NCI-H446 treated with DMSO at 0.1 percent for 48 hours (cell line): ENCODE data around the gene ZNF236.
A peak's percentile ranks its signal among the peaks of the same experiment; 100 is the strongest.
"Not testable (repeated sequence)": the region's sequence is repeated elsewhere in the genome, so short reads cannot be mapped to it uniquely, and the experiment has no call there.

Experiments used
- DNase-seq: peaks from one replicate; lab custom pipeline; 2025; lab: John Stamatoyannopoulos, UW

The ZNF236 gene

GRCh38 chr18:76822506-76823160 lies at the start of gene ZNF236:
Gene ZNF236 (plus strand): TSS chr18:76822557. CDS start chr18:76822608, 51 bp downstream.
- DNase-seq = peak; percentile 34

- no peak for DNase-seq
Observed at GRCh38 chr18:76772665-76773064, 49.7 kb upstream of the ZNF236 start.

GRCh38 chr18:76777036-76777435 lies 45.3 kb upstream of the ZNF236 start:
- not testable (repeated sequence) for DNase-seq

- DNase-seq = no peak
Observed at GRCh38 chr18:76783786-76784484, 38.4 kb upstream of the ZNF236 start.

GRCh38 chr18:76785872-76786271 lies 36.5 kb upstream of the ZNF236 start:
- no peak for DNase-seq

GRCh38 chr18:76788571-76789317 lies 33.6 kb upstream of the ZNF236 start:
- no peak for DNase-seq

- DNase-seq = no peak
Observed at GRCh38 chr18:76791106-76791505, 31.3 kb upstream of the ZNF236 start.

- no peak for DNase-seq
Observed at GRCh38 chr18:76791642-76792041, 30.7 kb upstream of the ZNF236 start.

- DNase-seq = no peak
Observed at GRCh38 chr18:76794326-76794725, 28.0 kb upstream of the ZNF236 start.

GRCh38 chr18:76801567-76802505 lies 20.5 kb upstream of the ZNF236 start:
- peak; percentile 3 for DNase-seq

- DNase-seq = no peak
Observed at GRCh38 chr18:76803413-76803812, 18.9 kb upstream of the ZNF236 start.

GRCh38 chr18:76803814-76804213 lies 18.5 kb upstream of the ZNF236 start:
- DNase-seq = peak; percentile 31

- no peak for DNase-seq
Observed at GRCh38 chr18:76805221-76805620, 17.1 kb upstream of the ZNF236 start.

- DNase-seq = no peak
Observed at GRCh38 chr18:76806301-76806700, 16.1 kb upstream of the ZNF236 start.

- DNase-seq = no peak
Observed at GRCh38 chr18:76808561-76808960, 13.8 kb upstream of the ZNF236 start.

GRCh38 chr18:76811530-76811929 lies 10.8 kb upstream of the ZNF236 start:
- not testable (repeated sequence) for DNase-seq

- no peak for DNase-seq
Observed at GRCh38 chr18:76814256-76814655, 8.1 kb upstream of the ZNF236 start.

GRCh38 chr18:76816127-76816526 lies 6.2 kb upstream of the ZNF236 start:
- no peak for DNase-seq

GRCh38 chr18:76817888-76818611 lies 4.3 kb upstream of the ZNF236 start:
- no peak for DNase-seq

- no peak for DNase-seq
Observed at GRCh38 chr18:76819411-76820136, 2.8 kb upstream of the ZNF236 start.
